A172 (cell line): ENCODE results near the gene KCNJ18. TPM values are rescaled to one million over a fixed set of nuclear protein-coding genes. Genes with fewer than 3 reads are reported as not detected.
"Not testable (repeated sequence)": the region's sequence is repeated elsewhere in the genome, so short reads cannot be mapped to it uniquely, and the experiment has no call there.

ENCODE experiments used
- DNase-seq: peaks from one replicate; pipeline ENCODE4 v3.0.0-alpha.2; 2015; ENCODE audit warnings: low spot score
- total RNA-seq: library from RNA; depleted of rRNA; stranded (reverse); fragments of >200 nt; shearing (Covaris generic); gene quantifications from 2 replicates; pipeline ENCODE4 v1.2.3, GENCODE V29; 2014; rRNA removed

KCNJ18 gene
- not detected in 2 replicates for total RNA-seq

- DNase-seq, result not testable (repeated sequence)
Measured at GRCh38 chr17:21691883-21692703, at the start of gene KCNJ18. KCNJ18 (plus strand) TSS chr17:21692523; CDS start chr17:21702787, 10,264 bp downstream.

DNA sequence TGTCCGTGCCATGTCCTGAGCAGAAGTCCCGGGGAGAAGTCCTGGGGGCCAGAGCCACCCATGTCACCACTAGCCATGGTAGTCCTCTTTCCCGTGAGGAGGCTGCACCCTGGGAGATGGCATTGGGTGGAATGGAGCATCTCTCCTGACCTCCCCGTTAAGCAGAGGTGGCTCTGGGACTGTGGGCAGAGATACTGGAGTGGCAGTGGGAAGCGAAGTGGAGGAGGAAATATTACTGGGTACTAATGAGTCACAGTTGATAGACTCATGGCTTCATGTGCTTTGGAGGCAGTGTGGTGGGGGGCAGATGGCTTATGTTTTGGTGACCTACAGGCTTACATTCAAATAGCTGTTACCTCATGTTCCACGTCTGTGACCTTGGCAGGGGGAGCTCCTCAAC, 44.2 kb upstream of the KCNJ18 start:
- not testable (repeated sequence) for DNase-seq

DNA sequence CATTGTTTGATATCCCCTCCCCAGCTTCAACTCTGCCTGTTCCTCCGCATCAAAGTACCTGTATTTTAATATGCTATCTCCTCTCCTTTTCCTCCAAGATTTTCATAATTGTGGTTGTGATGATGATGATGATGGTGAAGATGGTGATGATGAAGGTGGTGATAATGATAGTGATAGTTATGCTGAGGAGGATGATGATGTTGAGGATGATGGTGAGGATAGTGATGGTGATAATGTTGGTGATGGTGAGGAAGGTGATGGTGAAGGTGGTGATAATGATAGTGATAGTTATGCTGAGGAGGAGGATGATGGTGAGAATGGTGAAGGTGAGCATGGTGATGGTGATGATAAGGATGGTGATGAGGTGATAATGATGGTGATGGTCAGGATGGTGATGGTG, 42.3 kb upstream of the KCNJ18 start:
- not testable (repeated sequence) for DNase-seq

DNA sequence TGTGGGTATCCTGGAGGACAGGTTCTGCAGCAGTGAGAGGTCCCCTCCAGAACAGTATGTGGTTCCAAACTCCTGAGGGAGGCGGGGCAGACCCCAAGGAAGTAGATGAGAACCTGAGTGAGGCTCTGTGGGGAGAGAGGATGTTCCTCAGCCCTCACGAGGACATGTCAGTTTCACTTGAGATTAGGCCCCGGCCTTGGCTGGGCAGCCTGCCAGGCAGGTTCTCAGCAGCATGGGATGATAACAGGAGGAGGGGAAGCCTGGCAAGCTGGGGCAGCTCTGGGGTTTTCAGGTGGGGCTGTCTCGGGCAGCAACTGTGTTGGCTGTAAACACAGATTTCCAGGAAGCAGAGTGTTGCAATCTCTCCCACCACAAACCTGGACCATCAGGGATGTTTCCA, 40.3 kb upstream of the KCNJ18 start:
- not testable (repeated sequence) for DNase-seq

DNA sequence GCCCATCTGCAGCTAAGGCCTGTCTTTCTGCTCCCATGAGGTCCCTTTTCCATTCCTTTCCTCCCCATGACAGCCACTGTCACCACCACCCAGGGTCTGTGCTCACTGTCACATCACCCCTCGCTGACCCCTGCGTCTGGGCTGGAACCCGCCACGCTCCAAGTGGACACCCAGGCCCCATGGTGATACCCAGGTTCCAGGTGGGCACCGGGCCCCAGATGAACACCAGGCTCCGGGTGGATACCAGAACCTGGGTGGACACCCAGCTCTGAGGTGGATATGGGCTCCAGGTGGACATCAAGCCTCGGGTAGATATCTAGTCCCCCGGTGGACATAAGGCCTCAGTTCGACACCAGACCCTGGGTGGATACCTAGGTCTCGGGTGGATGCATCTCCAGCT, 39.1 kb upstream of the KCNJ18 start:
- DNase-seq, result not testable (repeated sequence)

- not testable (repeated sequence) for DNase-seq
Measured at GRCh38 chr17:21656518-21657309, 35.6 kb upstream of the KCNJ18 start.

- not testable (repeated sequence) for DNase-seq
Measured at GRCh38 chr17:21659635-21660034, 32.7 kb upstream of the KCNJ18 start.

DNA sequence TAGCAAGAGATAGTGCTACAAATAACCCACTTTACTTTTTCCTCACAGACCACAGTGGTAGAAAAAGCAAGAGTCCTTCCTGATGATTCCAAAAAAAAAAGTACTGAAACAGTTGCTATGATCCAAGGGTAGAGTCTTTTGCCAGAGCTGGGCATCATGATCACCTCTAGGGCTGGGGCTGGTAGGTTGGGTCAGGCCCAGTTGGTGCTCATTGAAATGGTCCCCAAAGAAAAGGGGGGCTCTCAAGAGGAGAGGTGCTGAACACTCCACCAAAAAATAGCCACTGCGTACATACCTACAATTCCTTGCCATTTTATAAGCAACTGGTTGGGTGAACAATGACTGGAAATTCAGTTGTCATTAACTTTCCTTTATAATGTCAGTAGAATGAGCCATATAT, 30.9 kb upstream of the KCNJ18 start:
- DNase-seq, result not testable (repeated sequence)

GRCh38 chr17:21663166-21663565, 29.2 kb upstream of the KCNJ18 start:
- not testable (repeated sequence) for DNase-seq

DNA sequence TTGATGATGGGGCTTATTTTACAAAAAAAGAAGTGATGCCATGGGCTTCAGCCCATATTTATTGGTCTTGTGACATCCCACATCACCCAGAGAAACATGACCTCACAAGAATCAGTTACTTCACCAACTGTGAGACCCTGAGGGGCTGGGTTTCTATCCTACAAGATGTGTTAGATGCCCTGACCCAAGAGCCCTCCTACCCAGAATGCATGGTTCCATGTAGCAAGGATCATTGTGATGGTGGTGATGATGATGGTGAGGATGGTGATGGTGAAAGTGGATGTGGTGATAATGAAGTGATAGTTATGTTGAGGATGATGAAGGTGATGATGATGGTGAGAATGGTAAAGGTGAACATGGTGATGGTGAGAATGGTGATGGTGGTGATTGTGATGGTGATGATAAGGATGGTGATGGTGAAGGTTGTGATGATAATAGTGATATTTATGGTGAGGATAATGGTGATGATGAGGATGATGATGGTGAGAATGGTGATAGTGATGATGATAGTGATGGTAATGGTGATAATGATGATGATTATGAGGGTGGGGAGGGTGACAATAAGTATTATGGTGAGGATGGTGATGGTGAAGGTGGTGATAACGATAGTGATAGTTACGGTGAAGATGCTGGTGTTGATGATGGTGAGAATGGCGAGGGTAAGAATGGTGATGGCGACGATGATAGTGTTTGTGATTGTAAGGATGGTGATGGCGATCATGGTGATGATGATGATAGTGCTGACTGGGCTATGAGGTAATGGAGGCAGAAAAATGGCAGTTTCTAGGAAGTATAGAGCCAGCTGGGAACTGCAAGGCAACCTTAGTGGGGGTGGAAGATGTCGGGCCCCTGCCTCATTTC, 28.5 kb upstream of the KCNJ18 start:
- not testable (repeated sequence) for DNase-seq

GRCh38 chr17:21665171-21665570, 27.2 kb upstream of the KCNJ18 start:
- not testable (repeated sequence) for DNase-seq

DNA sequence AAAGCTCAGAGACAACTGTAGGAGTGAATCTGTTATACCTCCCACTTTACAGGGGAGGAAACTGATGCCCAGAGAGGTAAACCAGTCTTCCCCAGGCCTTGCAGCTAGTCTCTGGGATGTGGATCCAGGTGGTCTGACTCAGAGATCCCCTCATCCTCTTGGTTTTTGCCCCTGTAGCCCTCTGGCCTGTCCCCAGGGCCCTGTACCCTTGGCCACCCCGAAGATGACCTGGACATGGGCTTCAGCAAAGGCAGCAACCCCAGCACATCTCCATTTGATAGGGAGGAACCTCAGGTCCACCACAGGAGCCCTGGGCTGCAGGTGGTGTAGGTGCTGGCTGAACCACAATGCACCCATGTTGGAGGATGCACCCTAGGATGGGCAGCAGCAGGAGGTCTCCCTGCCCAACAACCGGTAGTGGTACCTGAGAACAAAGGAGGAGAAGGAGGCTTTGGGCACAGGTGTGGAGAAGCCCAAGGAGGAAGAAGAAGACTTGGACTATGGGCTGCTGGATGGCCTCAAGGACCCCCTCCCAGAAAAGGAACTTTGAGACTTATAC, 26.3 kb upstream of the KCNJ18 start:
- DNase-seq, result not testable (repeated sequence)

DNA sequence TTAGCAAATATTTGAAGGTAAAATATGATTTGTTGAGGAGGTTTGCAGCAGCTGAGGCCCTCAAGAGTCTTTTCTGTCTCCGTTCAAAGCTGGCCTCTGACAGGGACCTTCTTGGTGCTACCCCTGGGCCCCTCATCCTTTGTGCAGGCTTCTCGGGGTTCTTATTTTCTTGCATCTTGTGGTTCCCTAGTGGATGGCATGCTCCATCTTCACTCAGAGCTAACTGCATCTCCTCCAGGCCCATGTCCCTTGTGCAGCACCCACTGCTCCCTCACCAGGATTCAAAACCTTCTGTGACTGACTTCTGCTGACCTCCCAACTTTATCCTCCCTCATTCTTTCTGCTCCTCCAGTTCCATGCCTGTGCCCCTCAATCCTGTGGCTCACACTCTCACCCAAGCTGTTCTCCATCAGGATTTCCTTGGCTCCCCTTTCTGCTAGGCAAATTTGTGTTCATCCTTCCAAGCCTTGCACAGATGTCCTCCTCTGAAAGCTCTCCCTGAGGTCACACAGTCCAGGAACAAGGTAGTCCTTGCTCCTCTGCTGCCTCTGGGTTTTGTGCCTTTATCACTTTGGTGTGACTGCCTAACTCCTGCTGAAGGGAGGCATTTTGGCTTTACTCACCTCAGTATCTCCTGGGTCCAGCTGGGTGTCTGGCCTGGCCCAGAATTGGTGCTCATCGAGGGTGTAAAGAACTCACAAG, 25.5 kb upstream of the KCNJ18 start:
- not testable (repeated sequence) for DNase-seq

- DNase-seq, result not testable (repeated sequence)
Measured at GRCh38 chr17:21667413-21668117, 24.8 kb upstream of the KCNJ18 start.

DNA sequence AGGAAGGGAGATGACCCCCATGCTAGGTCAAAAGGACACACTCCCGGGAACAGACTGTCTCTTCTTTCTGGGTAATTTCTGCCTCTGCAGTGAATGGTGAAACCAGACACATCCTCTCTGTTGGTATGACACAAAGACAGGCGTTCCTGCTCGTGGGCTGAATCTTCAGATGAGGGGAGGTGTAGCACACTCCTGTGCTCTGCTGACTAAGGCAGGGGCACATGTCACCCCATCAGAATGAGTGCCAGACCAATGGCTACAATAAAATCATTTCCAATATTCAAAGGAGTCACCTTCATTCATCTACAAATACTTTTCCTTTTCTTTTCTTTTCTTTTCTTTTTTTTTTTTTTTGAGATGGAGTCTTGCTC, 24.2 kb upstream of the KCNJ18 start:
- DNase-seq, result not testable (repeated sequence)

- DNase-seq, result not testable (repeated sequence)
Measured at GRCh38 chr17:21668746-21669508, 23.4 kb upstream of the KCNJ18 start.

DNA sequence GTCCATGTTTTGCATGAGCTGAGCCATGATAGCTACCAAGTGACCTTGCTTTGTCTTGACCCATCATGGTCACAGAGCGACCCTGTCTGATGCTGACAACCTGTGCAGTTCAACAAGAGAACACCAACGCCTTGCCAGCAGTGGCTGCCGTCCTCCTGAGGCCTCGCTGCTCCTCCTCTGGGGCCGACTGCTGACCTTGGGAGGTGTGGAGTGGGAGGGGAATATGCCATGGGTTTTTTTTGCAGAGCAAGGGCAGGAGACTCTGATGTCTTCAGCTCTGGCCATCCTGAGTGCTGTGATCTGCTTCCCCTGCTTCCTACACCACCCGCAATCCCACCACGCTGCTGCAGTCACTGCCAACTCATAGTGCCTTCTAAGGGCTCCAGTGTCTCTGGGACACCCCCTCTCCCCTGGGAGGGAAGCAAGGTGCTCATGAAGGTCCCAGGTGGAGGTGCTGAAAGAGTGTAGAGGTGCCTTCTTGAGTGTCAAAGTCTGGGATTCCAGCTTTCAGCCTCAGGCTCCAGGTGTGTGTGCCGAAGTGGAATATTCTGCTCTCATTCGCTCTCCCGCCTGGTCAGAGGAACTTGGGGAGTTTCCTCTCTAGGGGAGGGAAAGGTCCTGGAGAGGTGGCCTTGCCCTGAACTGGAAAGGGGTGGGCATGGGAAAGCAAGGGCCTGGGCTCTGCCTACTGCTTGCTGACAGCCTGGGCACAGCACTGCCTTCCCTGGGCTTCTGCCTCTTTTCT, 22.5 kb upstream of the KCNJ18 start:
- not testable (repeated sequence) for DNase-seq

DNA sequence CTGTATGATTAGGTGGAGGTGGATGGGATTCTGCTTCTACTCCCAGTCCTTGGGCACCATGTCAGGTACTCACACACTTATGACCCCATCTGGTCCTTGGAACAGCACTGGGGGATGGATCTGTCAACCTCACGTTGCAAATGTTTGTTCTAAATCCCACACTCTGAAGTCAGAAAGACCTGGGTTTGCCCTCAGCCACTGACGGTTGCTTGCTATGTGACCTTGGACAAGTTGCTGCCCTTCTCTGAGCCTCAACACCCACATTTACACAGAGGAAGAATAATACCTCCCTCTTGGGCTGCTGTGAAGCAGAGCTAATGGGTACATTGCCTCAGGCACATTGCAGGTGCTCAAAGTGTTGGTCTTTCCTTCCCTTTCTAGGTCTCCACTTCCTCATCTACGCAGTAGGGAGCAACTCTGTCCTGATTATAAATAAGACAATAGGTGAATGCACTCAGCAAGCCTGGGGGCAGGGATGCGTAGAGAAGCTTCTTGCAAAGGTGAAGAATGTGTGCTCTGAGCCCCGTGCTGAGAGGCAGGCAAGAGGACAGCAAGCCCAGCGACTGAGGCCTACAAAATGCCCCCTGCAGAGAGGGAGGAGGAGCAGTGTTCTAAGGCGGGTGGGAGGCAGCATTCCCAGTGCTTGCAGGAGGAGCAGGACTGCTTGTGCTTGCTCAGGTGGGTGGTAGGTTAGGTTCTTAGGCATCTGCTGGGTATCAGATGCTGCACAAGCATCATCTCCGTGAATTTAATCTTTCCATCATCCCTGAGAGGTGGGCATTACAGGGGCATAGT, 21.8 kb upstream of the KCNJ18 start:
- DNase-seq, result not testable (repeated sequence)
